Hepatocyte (in vitro differentiated cells): ENCODE data around the gene POLR3H.

ENCODE experiments used
- EZH2phosphoT487 ChIP-seq: fragments of 200-600 bp; sonication (generic); IDR thresholded peaks from one replicate; pipeline ENCODE4 v1.6.1; 2018; ENCODE audit warnings: antibody characterized with exemption, mild to moderate bottlenecking, low read depth, moderate library complexity; ENCODE audit not compliant: unreplicated experiment, severe bottlenecking
- TF ChIP-seq, protein P1 (sequence below): fragments of 200-600 bp; sonication (generic); IDR thresholded peaks from 2 replicates; pipeline ENCODE4 v1.5.1; 2016; ENCODE audit warnings: antibody characterized with exemption, mild to moderate bottlenecking; ENCODE audit not compliant: poor library complexity

DNA sequence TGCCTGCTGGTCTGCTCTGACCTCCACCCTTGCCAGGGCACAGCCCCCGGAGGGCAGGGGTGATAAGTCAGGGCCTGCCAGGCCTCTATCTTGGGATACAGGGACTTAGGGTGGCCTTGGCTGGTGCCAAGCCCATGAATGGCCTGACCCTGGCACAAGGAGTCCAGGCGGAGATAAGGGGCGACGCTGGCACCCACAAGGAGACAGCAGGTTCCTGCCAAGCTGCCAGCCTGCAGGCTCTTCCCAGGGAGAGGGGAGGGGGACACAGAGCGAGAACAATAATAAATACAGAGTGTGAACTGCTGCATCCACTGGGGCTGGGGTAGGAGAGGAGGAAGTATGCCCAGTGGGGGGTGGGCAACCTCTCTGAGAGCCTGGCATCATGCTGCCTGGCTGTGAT is 17.5 kb upstream of the POLR3H start:
- TF ChIP-seq, protein P1, sequence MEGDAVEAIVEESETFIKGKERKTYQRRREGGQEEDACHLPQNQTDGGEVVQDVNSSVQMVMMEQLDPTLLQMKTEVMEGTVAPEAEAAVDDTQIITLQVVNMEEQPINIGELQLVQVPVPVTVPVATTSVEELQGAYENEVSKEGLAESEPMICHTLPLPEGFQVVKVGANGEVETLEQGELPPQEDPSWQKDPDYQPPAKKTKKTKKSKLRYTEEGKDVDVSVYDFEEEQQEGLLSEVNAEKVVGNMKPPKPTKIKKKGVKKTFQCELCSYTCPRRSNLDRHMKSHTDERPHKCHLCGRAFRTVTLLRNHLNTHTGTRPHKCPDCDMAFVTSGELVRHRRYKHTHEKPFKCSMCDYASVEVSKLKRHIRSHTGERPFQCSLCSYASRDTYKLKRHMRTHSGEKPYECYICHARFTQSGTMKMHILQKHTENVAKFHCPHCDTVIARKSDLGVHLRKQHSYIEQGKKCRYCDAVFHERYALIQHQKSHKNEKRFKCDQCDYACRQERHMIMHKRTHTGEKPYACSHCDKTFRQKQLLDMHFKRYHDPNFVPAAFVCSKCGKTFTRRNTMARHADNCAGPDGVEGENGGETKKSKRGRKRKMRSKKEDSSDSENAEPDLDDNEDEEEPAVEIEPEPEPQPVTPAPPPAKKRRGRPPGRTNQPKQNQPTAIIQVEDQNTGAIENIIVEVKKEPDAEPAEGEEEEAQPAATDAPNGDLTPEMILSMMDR: no peak
- no peak for TF ChIP-seq EZH2phosphoT487
